WTC11 (cell line): ENCODE measurements around the gene WWOX. TPM values are rescaled to one million over a fixed set of nuclear protein-coding genes. Genes with fewer than 3 reads are reported as not detected.

Experiments used
- ATAC-seq: fragments of 200-7000 bp; cut with Tn5 transposase; 2 replicates; pipeline ENCODE4 v1.10.0; 2021; ENCODE audit warnings: mild to moderate bottlenecking, moderate library complexity
- CTCF ChIA-PET: fragments of 300-600 bp; sonication (Branson Sonifier 250); formaldehyde crosslinking; loops from one replicate; lab custom pipeline; 2021; ENCODE audit warnings: antibody characterized with exemption; lab: Charles Lee
- POLR2A ChIA-PET: fragments of 350-600 bp; sonication (Branson Sonifier 250); formaldehyde crosslinking; loops from one replicate; lab custom pipeline; 2021; ENCODE audit warnings: antibody characterized with exemption; lab: Charles Lee
- DNase-seq: peaks from one replicate; pipeline ENCODE4 v3.0.0; 2021; ENCODE audit warnings: low spot score
- H3K27ac Mint-ChIP-seq: 2 replicates; pipeline ENCODE4 v1.8.0; 2021; ENCODE audit warnings: mixed read lengths
- H3K27me3 Mint-ChIP-seq: 2 replicates; pipeline ENCODE4 v1.8.0; 2021; ENCODE audit warnings: low read depth, mild to moderate bottlenecking, moderate library complexity, mixed read lengths
- H3K36me3 Mint-ChIP-seq: 2 replicates; pipeline ENCODE4 v1.8.0; 2021; ENCODE audit warnings: mixed read lengths
- H3K4me1 Mint-ChIP-seq: 2 replicates; pipeline ENCODE4 v1.8.0; 2022; ENCODE audit warnings: mixed read lengths
- H3K4me3 Mint-ChIP-seq: 2 replicates; pipeline ENCODE4 v1.8.0; 2021; ENCODE audit warnings: mild to moderate bottlenecking, moderate library complexity, mixed read lengths
- H3K9me3 Mint-ChIP-seq: 2 replicates; pipeline ENCODE4 v1.8.0; 2021; ENCODE audit warnings: mixed read lengths
- FOXJ3 ChIP-seq: sonication (generic); formaldehyde crosslinking; IDR thresholded peaks from 2 replicates; pipeline ENCODE4 v1.9.0; 2021; ENCODE audit warnings: missing genetic modification reagents, mild to moderate bottlenecking, borderline replicate concordance
- GABPB1 ChIP-seq: sonication (generic); formaldehyde crosslinking; IDR thresholded peaks from 2 replicates; pipeline ENCODE4 v1.8.1; 2023; ENCODE audit warnings: mild to moderate bottlenecking, missing genetic modification reagents
- HMGA2 ChIP-seq: fragments of 250-450 bp; sonication (Bioruptor Pico); IDR thresholded peaks from 2 replicates; pipeline ENCODE4 v1.4.0; 2021; ENCODE audit warnings: mild to moderate bottlenecking, moderate library complexity
- JUN ChIP-seq: sonication (generic); formaldehyde crosslinking; IDR thresholded peaks from 2 replicates; pipeline ENCODE4 v1.8.0; 2023; ENCODE audit warnings: mild to moderate bottlenecking, missing genetic modification reagents
- MXD4 ChIP-seq: fragments of 250-450 bp; sonication (Bioruptor Pico); IDR thresholded peaks from 2 replicates; pipeline ENCODE4 v1.8.0; 2021; ENCODE audit warnings: mild to moderate bottlenecking, moderate library complexity, borderline replicate concordance
- NFATC4 ChIP-seq: fragments of 250-450 bp; sonication (Bioruptor Pico); IDR thresholded peaks from 2 replicates; pipeline ENCODE4 v1.9.0; 2021; ENCODE audit warnings: mild to moderate bottlenecking
- OVOL2 ChIP-seq: fragments of 250-450 bp; sonication (Bioruptor Pico); IDR thresholded peaks from 2 replicates; pipeline ENCODE4 v1.9.0; 2021; ENCODE audit warnings: mild to moderate bottlenecking, borderline replicate concordance
- RELA ChIP-seq: sonication (generic); formaldehyde crosslinking; IDR thresholded peaks from 2 replicates; pipeline ENCODE4 v1.8.1; 2022; ENCODE audit warnings: missing genetic modification reagents, mild to moderate bottlenecking, borderline replicate concordance
- RORB ChIP-seq: fragments of 250-450 bp; sonication (Bioruptor Pico); IDR thresholded peaks from 2 replicates; pipeline ENCODE4 v1.9.0; 2021; ENCODE audit warnings: mild to moderate bottlenecking
- SMAD3 ChIP-seq: sonication (generic); formaldehyde crosslinking; IDR thresholded peaks from 2 replicates; pipeline ENCODE4 v1.8.0; 2022; ENCODE audit warnings: missing genetic modification reagents, mild to moderate bottlenecking, borderline replicate concordance
- ZNF121 ChIP-seq: sonication (generic); formaldehyde crosslinking; IDR thresholded peaks from 2 replicates; pipeline ENCODE4 v1.8.0; 2023; ENCODE audit warnings: missing genetic modification reagents
- ZNF416 ChIP-seq: fragments of 250-450 bp; sonication (Bioruptor Pico); IDR thresholded peaks from 2 replicates; pipeline ENCODE4 v1.9.0; 2021; ENCODE audit warnings: mild to moderate bottlenecking, inconsistent platforms
- total RNA-seq: library from RNA; stranded (reverse); gene quantifications from 3 replicates; pipeline ENCODE4 v1.2.3, GENCODE V29; 2021
- TF ChIP-seq, protein P1 (sequence below): sonication (generic); formaldehyde crosslinking; IDR thresholded peaks from 2 replicates; pipeline ENCODE4 v1.8.1; 2022; ENCODE audit warnings: low read depth, mild to moderate bottlenecking, moderate library complexity, missing genetic modification reagents, borderline replicate concordance
- TF ChIP-seq, protein P2 (sequence below): sonication (generic); formaldehyde crosslinking; IDR thresholded peaks from 2 replicates; pipeline ENCODE4 v1.8.1; 2022; ENCODE audit warnings: low read depth, missing genetic modification reagents, borderline replicate concordance
- TF ChIP-seq, protein P3 (sequence below): sonication (generic); formaldehyde crosslinking; IDR thresholded peaks from 2 replicates; pipeline ENCODE4 v1.8.0; 2023; ENCODE audit warnings: mild to moderate bottlenecking, missing genetic modification reagents
- TF ChIP-seq, protein P4 (sequence below): fragments of 250-450 bp; sonication (Bioruptor Pico); IDR thresholded peaks from 2 replicates; pipeline ENCODE4 v1.9.0; 2021; ENCODE audit warnings: mild to moderate bottlenecking

Gene WWOX
- total RNA-seq, 1 experiment from 2014 or later, result 15.7 TPM

DNA sequence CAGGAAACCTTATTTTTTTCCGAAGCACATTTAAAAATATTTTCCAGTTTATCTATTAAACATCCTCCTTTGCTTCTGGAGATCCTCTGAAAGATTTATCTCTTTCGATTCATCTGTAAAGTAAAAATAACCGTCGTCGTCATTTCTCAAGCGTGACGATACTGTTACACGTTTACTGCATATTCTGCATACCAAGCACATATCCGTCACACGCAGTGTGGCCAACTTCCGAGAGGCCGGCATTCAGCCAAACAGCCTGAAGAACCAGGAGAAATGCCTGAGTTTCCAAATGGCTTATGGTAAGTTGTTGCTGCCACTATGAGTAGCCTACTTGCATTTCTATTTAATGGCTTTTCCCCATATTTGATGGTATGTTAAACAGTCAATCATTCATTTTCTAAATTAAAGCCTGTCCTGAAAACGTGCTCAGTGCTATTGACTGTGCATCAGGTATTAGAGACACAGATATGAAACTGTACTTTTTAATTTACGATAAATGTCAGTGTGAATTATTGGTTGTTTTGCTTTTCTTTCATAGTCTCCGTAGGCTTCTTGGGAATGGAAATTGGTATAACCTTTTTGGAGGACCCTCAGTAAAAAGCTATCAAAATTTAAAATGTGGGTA lies 275.7 kb downstream of the WWOX start (continued):
- TF ChIP-seq ZNF416 (CRISPR knock-in tag), result no peak
- no peak for TF ChIP-seq JUN (CRISPR knock-in tag)
- TF ChIP-seq, protein P1, sequence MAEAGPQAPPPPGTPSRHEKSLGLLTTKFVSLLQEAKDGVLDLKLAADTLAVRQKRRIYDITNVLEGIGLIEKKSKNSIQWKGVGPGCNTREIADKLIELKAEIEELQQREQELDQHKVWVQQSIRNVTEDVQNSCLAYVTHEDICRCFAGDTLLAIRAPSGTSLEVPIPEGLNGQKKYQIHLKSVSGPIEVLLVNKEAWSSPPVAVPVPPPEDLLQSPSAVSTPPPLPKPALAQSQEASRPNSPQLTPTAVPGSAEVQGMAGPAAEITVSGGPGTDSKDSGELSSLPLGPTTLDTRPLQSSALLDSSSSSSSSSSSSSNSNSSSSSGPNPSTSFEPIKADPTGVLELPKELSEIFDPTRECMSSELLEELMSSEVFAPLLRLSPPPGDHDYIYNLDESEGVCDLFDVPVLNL (CRISPR knock-in tag), result no peak
- TF ChIP-seq, protein P2, sequence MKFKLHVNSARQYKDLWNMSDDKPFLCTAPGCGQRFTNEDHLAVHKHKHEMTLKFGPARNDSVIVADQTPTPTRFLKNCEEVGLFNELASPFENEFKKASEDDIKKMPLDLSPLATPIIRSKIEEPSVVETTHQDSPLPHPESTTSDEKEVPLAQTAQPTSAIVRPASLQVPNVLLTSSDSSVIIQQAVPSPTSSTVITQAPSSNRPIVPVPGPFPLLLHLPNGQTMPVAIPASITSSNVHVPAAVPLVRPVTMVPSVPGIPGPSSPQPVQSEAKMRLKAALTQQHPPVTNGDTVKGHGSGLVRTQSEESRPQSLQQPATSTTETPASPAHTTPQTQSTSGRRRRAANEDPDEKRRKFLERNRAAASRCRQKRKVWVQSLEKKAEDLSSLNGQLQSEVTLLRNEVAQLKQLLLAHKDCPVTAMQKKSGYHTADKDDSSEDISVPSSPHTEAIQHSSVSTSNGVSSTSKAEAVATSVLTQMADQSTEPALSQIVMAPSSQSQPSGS, result no peak
- TF ChIP-seq FOXJ3 (CRISPR knock-in tag), result no peak

DNA sequence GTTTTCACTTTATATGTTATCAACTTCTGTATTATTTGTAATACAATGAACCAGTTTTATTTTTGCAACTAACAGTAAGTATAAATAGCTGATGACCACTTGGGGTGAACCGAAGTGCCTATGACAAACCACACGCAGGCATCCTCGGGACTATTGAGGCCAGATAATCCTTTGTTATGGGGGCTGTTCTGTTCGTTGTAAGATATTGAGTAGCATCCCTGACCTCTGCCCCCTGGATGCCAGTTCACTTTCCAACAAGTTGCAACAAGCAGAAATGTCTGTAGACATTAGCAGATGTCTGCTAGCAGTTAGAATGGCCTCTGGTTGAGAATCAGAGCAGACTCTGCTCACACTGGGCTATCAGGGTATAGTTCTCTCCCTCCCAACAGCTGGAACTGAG lies 277.0 kb downstream of the WWOX start:
- H3K36me3 Mint-ChIP-seq, result no peaks in the 10 kb centered on the region
- ChIA-PET CTCF (interaction anchor here (0.6 kb wide), 1 partner anchor 10 kb away, joined by 3 read pairs; no protein-coding TSS in a partner anchor), POLR2A (no interaction called here)
- ATAC-seq (no peak), DNase-seq (no peak)
- peaks cover 4% of the 10 kb centered on the region; the same call in 1 of the 2 replicates for H3K9me3 Mint-ChIP-seq
- no peaks in the 10 kb centered on the region for H3K27me3 Mint-ChIP-seq
- TF ChIP-seq, protein P3, sequence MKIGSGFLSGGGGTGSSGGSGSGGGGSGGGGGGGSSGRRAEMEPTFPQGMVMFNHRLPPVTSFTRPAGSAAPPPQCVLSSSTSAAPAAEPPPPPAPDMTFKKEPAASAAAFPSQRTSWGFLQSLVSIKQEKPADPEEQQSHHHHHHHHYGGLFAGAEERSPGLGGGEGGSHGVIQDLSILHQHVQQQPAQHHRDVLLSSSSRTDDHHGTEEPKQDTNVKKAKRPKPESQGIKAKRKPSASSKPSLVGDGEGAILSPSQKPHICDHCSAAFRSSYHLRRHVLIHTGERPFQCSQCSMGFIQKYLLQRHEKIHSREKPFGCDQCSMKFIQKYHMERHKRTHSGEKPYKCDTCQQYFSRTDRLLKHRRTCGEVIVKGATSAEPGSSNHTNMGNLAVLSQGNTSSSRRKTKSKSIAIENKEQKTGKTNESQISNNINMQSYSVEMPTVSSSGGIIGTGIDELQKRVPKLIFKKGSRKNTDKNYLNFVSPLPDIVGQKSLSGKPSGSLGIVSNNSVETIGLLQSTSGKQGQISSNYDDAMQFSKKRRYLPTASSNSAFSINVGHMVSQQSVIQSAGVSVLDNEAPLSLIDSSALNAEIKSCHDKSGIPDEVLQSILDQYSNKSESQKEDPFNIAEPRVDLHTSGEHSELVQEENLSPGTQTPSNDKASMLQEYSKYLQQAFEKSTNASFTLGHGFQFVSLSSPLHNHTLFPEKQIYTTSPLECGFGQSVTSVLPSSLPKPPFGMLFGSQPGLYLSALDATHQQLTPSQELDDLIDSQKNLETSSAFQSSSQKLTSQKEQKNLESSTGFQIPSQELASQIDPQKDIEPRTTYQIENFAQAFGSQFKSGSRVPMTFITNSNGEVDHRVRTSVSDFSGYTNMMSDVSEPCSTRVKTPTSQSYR (CRISPR knock-in tag), result no peak
- TF ChIP-seq FOXJ3 (CRISPR knock-in tag) (no peak), MXD4 (no peak), SMAD3 (CRISPR knock-in tag) (no peak)
- H3K4me3 Mint-ChIP-seq, result no peak overlapping the region
- peaks cover 19% of the 10 kb centered on the region for H3K4me1 Mint-ChIP-seq
- H3K27ac Mint-ChIP-seq, result no peak overlapping the region

DNA sequence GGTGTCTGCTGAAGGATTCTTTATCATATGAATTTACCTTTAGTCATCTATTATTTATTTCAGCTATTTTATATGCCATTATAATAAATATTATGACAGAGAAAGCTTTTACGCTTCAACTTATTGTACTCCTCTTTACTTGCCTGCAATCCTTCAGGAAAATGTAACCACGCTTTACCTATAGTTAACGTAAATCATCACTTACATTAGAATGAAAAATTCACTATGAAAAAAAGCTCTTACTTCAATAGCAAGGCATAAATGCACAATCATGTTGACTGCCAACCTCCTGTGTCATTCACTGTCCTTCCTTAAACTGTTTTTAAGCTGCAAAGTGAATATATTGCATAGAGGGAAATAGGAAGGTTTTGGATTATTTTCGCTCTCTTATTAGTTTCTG lies 277.9 kb downstream of the WWOX start:
- no peaks in the 10 kb centered on the region for H3K36me3 Mint-ChIP-seq
- peaks cover 7% of the 10 kb centered on the region; the same call in 1 of the 2 replicates for H3K9me3 Mint-ChIP-seq
- H3K27ac Mint-ChIP-seq, result no peak overlapping the region
- peaks cover 13% of the 10 kb centered on the region for H3K4me1 Mint-ChIP-seq
- DNase-seq (no peak), ATAC-seq (no peak)
- no peaks in the 10 kb centered on the region for H3K27me3 Mint-ChIP-seq
- TF ChIP-seq ZNF121 (CRISPR knock-in tag) (no peak), NFATC4 (CRISPR knock-in tag) (no peak), RELA (no peak), HMGA2 (no peak)
- H3K4me3 Mint-ChIP-seq, result no peak overlapping the region
- ChIA-PET POLR2A (no interaction called here), CTCF (no interaction called here)

DNA sequence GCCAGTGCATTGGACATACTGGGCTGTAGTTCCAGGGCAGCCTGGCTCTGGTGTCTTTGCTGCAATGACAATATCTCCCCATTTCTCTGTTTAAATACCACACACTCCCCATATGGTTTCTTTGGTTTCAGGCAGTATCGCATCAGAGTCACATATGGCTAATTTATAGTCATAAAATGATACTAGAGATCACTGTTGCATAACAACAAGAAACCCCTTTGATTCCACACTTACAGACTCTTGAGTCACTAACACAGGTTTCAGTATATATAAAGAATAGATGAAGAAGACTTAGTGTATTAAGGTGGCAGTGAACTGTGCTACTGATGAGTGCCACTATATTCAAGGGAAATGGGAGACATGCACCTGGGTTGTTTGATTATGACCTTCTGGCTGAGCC lies 281.6 kb downstream of the WWOX start:
- ATAC-seq, result no peak
- H3K27me3 Mint-ChIP-seq, result no peaks in the 10 kb centered on the region
- H3K36me3 Mint-ChIP-seq, result no peaks in the 10 kb centered on the region
- ChIA-PET POLR2A (no interaction called here), CTCF (no interaction called here)
- H3K4me3 Mint-ChIP-seq, result no peak overlapping the region
- peaks cover 14% of the 10 kb centered on the region for H3K9me3 Mint-ChIP-seq
- TF ChIP-seq RORB (no peak), GABPB1 (CRISPR knock-in tag) (no peak), OVOL2 (CRISPR knock-in tag) (no peak)
- TF ChIP-seq, protein P4, sequence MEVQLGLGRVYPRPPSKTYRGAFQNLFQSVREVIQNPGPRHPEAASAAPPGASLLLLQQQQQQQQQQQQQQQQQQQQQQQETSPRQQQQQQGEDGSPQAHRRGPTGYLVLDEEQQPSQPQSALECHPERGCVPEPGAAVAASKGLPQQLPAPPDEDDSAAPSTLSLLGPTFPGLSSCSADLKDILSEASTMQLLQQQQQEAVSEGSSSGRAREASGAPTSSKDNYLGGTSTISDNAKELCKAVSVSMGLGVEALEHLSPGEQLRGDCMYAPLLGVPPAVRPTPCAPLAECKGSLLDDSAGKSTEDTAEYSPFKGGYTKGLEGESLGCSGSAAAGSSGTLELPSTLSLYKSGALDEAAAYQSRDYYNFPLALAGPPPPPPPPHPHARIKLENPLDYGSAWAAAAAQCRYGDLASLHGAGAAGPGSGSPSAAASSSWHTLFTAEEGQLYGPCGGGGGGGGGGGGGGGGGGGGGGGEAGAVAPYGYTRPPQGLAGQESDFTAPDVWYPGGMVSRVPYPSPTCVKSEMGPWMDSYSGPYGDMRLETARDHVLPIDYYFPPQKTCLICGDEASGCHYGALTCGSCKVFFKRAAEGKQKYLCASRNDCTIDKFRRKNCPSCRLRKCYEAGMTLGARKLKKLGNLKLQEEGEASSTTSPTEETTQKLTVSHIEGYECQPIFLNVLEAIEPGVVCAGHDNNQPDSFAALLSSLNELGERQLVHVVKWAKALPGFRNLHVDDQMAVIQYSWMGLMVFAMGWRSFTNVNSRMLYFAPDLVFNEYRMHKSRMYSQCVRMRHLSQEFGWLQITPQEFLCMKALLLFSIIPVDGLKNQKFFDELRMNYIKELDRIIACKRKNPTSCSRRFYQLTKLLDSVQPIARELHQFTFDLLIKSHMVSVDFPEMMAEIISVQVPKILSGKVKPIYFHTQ (CRISPR knock-in tag), result no peak
- no peak overlapping the region for H3K27ac Mint-ChIP-seq
- no peak for DNase-seq
- H3K4me1 Mint-ChIP-seq, result peaks cover 11% of the 10 kb centered on the region
